CD8-positive, alpha-beta memory T cell (primary cell): Measurements from ENCODE around the gene TPM4. TPM values are rescaled to one million over a fixed set of nuclear protein-coding genes. Genes with fewer than 3 reads are reported as not detected.
A peak's percentile ranks its signal among the peaks of the same experiment; 100 is the strongest.

Experiments
- CTCF ChIA-PET: fragments of 350-600 bp; sonication (Branson Sonifier 250); formaldehyde crosslinking; loops from one replicate; lab custom pipeline; 2021; ENCODE audit warnings: antibody characterized with exemption; lab: Charles Lee
- POLR2A ChIA-PET: fragments of 350-600 bp; sonication (Branson Sonifier 250); formaldehyde crosslinking; loops from one replicate; lab custom pipeline; 2021; ENCODE audit warnings: antibody characterized with exemption; lab: Charles Lee
- DNase-seq, 5 donors: peaks; one replicate each; pipeline versions ENCODE4 v3.0.0 to v3.0.0-alpha.2; 2020 to 2022; ENCODE audit warnings: mixed read lengths in 1 of 5
- H3K27ac ChIP-seq: one replicate; pipeline ENCODE4 v1.7.0; 2013; ENCODE audit warnings: low read depth, mild to moderate bottlenecking, low read length, moderate library complexity
- H3K27me3 ChIP-seq: 2 replicates; pipeline ENCODE4 v1.7.0; 2013; ENCODE audit warnings: low read length, mild to moderate bottlenecking; ENCODE audit not compliant: insufficient read depth, poor library complexity, severe bottlenecking
- H3K36me3 ChIP-seq: 2 replicates; pipeline ENCODE4 v1.7.0; 2013; ENCODE audit warnings: mild to moderate bottlenecking, low read length, moderate library complexity; ENCODE audit not compliant: insufficient read depth
- H3K4me1 ChIP-seq: 2 replicates; pipeline ENCODE4 v1.7.0; 2013; ENCODE audit warnings: mild to moderate bottlenecking, low read length, moderate library complexity; ENCODE audit not compliant: insufficient read depth
- H3K4me3 ChIP-seq: 2 replicates; pipeline ENCODE4 v1.7.0; 2013; ENCODE audit warnings: mild to moderate bottlenecking, low read length
- H3K9me3 ChIP-seq: 2 replicates; pipeline ENCODE4 v1.7.0; 2013; ENCODE audit warnings: mild to moderate bottlenecking, low read length
- H3K27ac Mint-ChIP-seq, 8 donors: one replicate each; pipeline ENCODE4 v1.8.0; 2020 to 2021; ENCODE audit warnings: mixed read lengths in 8 of 8, mild to moderate bottlenecking in 6 of 8, inconsistent platforms in 3 of 8, moderate library complexity in 3 of 8
- H3K27me3 Mint-ChIP-seq, 2 donors: one replicate each; pipeline ENCODE4 v1.8.0; 2020 to 2021; ENCODE audit warnings: mixed read lengths in 2 of 2, mild to moderate bottlenecking in 1 of 2, moderate library complexity in 1 of 2
- H3K36me3 Mint-ChIP-seq, 3 donors: one replicate each; pipeline ENCODE4 v1.8.0; 2020 to 2021; ENCODE audit warnings: mixed read lengths in 3 of 3, inconsistent platforms in 1 of 3, mild to moderate bottlenecking in 1 of 3
- H3K4me1 Mint-ChIP-seq, 3 donors: one replicate each; pipeline ENCODE4 v1.8.0; 2020 to 2021; ENCODE audit warnings: mixed read lengths in 3 of 3, inconsistent platforms in 1 of 3, mild to moderate bottlenecking in 1 of 3
- H3K4me3 Mint-ChIP-seq, 7 donors: one replicate each; pipeline ENCODE4 v1.8.0; 2020 to 2021; ENCODE audit warnings: mixed read lengths in 7 of 7, mild to moderate bottlenecking in 6 of 7, moderate library complexity in 4 of 7, inconsistent platforms in 2 of 7
- H3K9me3 Mint-ChIP-seq, 5 donors: one replicate each; pipeline ENCODE4 v1.8.0; 2020 to 2022; ENCODE audit warnings: mixed read lengths in 5 of 5, mild to moderate bottlenecking in 3 of 5, moderate library complexity in 2 of 5, inconsistent platforms in 1 of 5
- polyA plus RNA-seq: library from polyadenylated mRNA; unstranded; fragments of 300-500 nt; fragmentation: Illumina TruSeq; gene quantifications from one replicate; pipeline ENCODE4 v1.2.3, GENCODE V29; 2021
- total RNA-seq, 2 experiments: library from RNA; stranded (reverse); gene quantifications; one replicate each; pipeline ENCODE4 v1.2.3, GENCODE V29; 2021

TPM4 gene
- total and polyA plus RNA-seq, 3 experiments from 2014 or later, result 127 to 270 (median 259) TPM

DNA sequence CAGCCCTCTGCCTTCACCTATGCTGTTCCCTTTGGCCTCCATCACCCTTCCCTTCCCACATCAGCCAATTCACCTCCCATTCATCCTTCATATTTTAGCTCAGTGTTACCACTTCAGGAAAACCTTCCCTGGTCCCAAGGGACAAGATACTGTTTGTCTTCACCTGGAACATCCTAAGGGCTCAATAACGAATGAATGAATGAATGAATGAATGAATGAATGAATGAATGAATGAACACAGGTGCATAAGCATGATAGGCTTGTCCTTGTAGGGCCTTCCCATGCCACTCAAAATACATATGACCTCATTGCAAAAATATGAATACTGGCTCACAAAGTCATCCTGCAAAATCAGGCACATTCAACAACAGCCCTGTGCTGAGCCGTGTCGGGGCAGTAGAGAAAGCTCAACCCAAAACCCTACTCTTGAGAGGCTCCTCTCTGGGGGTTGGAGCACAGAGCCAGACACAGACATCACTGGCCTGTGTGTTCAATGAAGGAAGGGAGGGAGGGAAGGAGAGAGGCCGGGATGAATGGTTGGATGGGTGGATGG, 33.7 kb upstream of the TPM4 start:
- Histone ChIP-seq H3K4me3 (no peak overlapping the region), H3K4me1 (peaks cover 9% of the 10 kb centered on the region), H3K27me3 (no peaks in the 10 kb centered on the region), H3K27ac (no peak overlapping the region), H3K9me3 (no peaks in the 10 kb centered on the region), H3K36me3 (no peaks in the 10 kb centered on the region)
- Mint-ChIP-seq H3K27me3 (no peaks in the 10 kb centered on the region), H3K4me3 (no peak overlapping the region), H3K9me3 (no peaks in the 10 kb centered on the region), H3K4me1 (peaks cover 7 to 16% (median 14%) of the 10 kb centered on the region in 3 donors), H3K27ac (peak overlapping the region in 1 of 8 donors; percentile 65), H3K36me3 (no peaks in the 10 kb centered on the region)
- CTCF ChIA-PET, result interaction anchor here (1.4 to 3.3 kb wide), 8 partner anchors 11 to 340 kb away, joined by 3 to 26 read pairs (median 16); partner anchors contain the start of gene FAM32A
- DNase-seq, result no peak
- POLR2A ChIA-PET, result no interaction called here

DNA sequence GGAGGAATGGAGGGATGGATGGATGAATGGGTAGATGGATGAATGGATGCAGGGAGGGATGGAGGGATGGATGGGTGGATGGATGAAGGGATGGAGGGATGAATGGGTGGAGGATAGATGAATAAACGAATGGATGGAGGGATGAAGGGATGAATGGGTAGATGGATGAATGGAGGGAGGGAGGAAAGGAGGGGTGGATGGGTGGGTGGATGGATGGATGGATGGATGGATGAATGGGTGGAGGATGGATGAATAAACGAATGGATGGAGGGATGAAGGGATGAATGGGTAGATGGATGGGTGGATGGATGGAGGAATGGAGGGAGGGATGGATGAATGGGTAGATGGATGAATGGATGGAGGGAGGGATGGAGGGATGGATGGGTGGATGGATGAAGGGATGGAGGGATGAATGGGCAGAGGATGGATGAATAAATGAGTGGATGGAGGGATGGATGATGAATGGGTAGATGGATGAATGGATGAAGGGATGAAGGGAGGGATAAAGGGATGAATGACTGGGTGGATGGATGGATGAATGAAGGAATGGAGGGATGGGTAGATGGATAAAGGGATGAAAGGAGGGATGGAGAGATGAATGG, 33.0 kb upstream of the TPM4 start:
- Mint-ChIP-seq H3K9me3 (no peaks in the 10 kb centered on the region), H3K27ac (peak overlapping the region in 1 of 8 donors; percentile 37), H3K36me3 (no peaks in the 10 kb centered on the region), H3K4me1 (peaks cover 7 to 16% (median 14%) of the 10 kb centered on the region in 3 donors), H3K4me3 (no peak overlapping the region), H3K27me3 (no peaks in the 10 kb centered on the region)
- no peak for DNase-seq
- no peaks in the 10 kb centered on the region for H3K27me3 ChIP-seq
- no peaks in the 10 kb centered on the region for H3K9me3 ChIP-seq
- POLR2A ChIA-PET, result no interaction called here
- CTCF ChIA-PET, result no interaction called here
- no peaks in the 10 kb centered on the region for H3K36me3 ChIP-seq
- H3K27ac ChIP-seq, result no peak overlapping the region
- peaks cover 9% of the 10 kb centered on the region for H3K4me1 ChIP-seq
- no peak overlapping the region for H3K4me3 ChIP-seq

DNA sequence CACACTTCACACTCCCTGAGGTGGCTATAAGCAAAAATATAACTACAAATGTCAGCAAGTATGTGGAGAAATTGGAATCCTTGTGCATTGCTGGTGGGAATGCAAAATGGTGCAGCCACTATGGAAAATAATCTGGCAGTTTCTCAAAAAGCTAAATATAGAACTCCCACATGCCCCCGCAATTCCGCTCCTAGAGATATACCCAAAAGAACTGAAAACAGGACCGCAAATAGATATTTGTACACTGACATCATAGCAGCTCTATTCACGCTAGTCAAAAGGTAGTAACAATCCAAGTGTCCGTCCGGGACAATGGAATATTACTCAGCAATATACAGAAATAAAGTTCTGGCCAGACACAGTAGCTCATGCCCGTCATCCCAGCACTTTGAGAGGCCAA, 31.5 kb upstream of the TPM4 start:
- CTCF ChIA-PET, result interaction anchor here (1.5 to 1.6 kb wide), 2 partner anchors 66 to 141 kb away, joined by 3 read pairs; no protein-coding TSS in a partner anchor
- Mint-ChIP-seq H3K27ac (no peak overlapping the region), H3K27me3 (no peaks in the 10 kb centered on the region), H3K4me3 (no peak overlapping the region), H3K4me1 (peaks cover 7 to 16% (median 14%) of the 10 kb centered on the region in 3 donors), H3K9me3 (no peaks in the 10 kb centered on the region), H3K36me3 (no peaks in the 10 kb centered on the region)
- H3K4me3 ChIP-seq, result no peak overlapping the region
- H3K27ac ChIP-seq, result no peak overlapping the region
- no peaks in the 10 kb centered on the region for H3K9me3 ChIP-seq
- POLR2A ChIA-PET, result no interaction called here
- no peaks in the 10 kb centered on the region for H3K36me3 ChIP-seq
- peaks cover 9% of the 10 kb centered on the region for H3K4me1 ChIP-seq
- DNase-seq, result no peak
- no peaks in the 10 kb centered on the region for H3K27me3 ChIP-seq

DNA sequence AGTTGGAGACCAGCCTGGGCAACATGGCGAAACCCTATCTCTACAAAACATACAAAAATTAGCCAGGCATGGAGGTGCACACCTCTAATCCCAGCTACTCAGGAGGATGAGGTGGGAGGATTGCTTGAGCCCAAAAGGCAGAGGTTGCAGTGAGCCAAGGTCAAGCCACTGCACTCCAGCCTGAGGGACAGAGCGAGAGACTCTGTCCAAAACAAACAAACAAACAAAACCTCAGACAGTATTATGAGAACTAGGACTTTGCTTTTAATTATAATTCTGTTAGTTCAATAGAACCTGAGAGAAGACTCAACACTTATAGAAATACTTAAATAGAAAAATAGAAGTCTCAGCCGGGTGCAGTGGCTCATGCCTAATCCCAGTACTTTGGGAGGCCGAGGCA, 31.1 kb upstream of the TPM4 start:
- Mint-ChIP-seq H3K4me1 (peaks cover 6 to 14% (median 14%) of the 10 kb centered on the region in 3 donors), H3K9me3 (no peaks in the 10 kb centered on the region), H3K4me3 (no peak overlapping the region), H3K27me3 (no peaks in the 10 kb centered on the region), H3K27ac (no peak overlapping the region), H3K36me3 (no peaks in the 10 kb centered on the region)
- CTCF ChIA-PET, result interaction anchor here (1.5 to 1.6 kb wide), 2 partner anchors 66 to 141 kb away, joined by 3 read pairs; no protein-coding TSS in a partner anchor
- peaks cover 9% of the 10 kb centered on the region for H3K4me1 ChIP-seq
- H3K27me3 ChIP-seq, result no peaks in the 10 kb centered on the region
- H3K27ac ChIP-seq, result no peak overlapping the region
- no peak overlapping the region for H3K4me3 ChIP-seq
- no peaks in the 10 kb centered on the region for H3K9me3 ChIP-seq
- POLR2A ChIA-PET, result no interaction called here
- no peak for DNase-seq
- no peaks in the 10 kb centered on the region for H3K36me3 ChIP-seq

DNA sequence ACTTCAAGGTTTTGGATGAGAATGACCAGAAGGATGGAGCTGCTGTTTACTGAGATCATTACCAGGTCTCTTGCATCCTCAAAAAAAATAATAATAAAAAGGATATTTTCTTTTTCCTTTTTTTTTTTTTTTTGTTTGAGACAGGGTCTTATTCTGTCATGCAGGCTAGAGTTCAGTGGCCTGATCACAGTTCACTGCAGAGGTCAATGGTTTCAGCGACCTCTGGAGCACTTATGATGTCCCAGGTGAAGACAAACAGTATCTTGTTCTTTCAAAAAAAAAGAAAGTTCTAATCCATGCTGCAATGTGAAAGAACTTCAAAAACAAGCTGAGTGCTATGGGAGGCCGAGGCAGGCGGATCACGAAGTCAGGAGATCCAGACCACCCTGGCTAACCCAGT, 30.4 kb upstream of the TPM4 start:
- Histone ChIP-seq H3K36me3 (no peaks in the 10 kb centered on the region), H3K27me3 (no peaks in the 10 kb centered on the region), H3K27ac (no peak overlapping the region), H3K4me3 (no peak overlapping the region), H3K9me3 (no peaks in the 10 kb centered on the region), H3K4me1 (peaks cover 9% of the 10 kb centered on the region)
- POLR2A ChIA-PET, result no interaction called here
- H3K4me1 Mint-ChIP-seq, result peaks cover 4 to 8% (median 8%) of the 10 kb centered on the region in 3 donors
- DNase-seq, result no peak
- CTCF ChIA-PET, result no interaction called here
- H3K27me3 Mint-ChIP-seq, result no peaks in the 10 kb centered on the region
- no peak overlapping the region for H3K4me3 Mint-ChIP-seq
- no peaks in the 10 kb centered on the region for H3K9me3 Mint-ChIP-seq
- H3K36me3 Mint-ChIP-seq, result no peaks in the 10 kb centered on the region
- no peak overlapping the region for H3K27ac Mint-ChIP-seq

DNA sequence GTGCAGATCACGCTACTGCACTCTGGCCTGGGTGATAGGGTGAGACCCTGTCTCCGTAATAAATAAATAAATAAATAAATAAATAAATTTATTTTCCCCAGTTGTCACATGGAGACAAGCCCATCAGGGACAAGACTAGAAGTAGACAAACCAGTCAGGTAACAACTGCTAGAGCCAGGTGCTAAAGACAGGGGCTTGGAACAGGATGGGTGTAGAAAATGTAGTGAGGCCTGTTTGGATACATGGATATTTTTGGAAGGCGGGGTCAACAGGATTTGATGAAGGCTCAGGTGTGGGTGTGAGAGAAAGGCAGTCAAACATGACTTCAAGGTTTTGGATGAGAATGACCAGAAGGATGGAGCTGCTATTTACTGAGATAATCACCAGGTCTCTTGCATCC, 27.7 kb upstream of the TPM4 start:
- Mint-ChIP-seq H3K4me1 (peaks cover 7 to 8% (median 8%) of the 10 kb centered on the region in 3 donors), H3K27ac (peak overlapping the region in 1 of 8 donors; percentile 17), H3K36me3 (no peaks in the 10 kb centered on the region), H3K27me3 (no peaks in the 10 kb centered on the region), H3K4me3 (no peak overlapping the region), H3K9me3 (no peaks in the 10 kb centered on the region)
- no peak for DNase-seq
- H3K36me3 ChIP-seq, result no peaks in the 10 kb centered on the region
- H3K9me3 ChIP-seq, result no peaks in the 10 kb centered on the region
- ChIA-PET POLR2A (no interaction called here), CTCF (no interaction called here)
- no peaks in the 10 kb centered on the region for H3K4me1 ChIP-seq
- no peak overlapping the region for H3K4me3 ChIP-seq
- H3K27me3 ChIP-seq, result no peaks in the 10 kb centered on the region
- H3K27ac ChIP-seq, result no peak overlapping the region

DNA sequence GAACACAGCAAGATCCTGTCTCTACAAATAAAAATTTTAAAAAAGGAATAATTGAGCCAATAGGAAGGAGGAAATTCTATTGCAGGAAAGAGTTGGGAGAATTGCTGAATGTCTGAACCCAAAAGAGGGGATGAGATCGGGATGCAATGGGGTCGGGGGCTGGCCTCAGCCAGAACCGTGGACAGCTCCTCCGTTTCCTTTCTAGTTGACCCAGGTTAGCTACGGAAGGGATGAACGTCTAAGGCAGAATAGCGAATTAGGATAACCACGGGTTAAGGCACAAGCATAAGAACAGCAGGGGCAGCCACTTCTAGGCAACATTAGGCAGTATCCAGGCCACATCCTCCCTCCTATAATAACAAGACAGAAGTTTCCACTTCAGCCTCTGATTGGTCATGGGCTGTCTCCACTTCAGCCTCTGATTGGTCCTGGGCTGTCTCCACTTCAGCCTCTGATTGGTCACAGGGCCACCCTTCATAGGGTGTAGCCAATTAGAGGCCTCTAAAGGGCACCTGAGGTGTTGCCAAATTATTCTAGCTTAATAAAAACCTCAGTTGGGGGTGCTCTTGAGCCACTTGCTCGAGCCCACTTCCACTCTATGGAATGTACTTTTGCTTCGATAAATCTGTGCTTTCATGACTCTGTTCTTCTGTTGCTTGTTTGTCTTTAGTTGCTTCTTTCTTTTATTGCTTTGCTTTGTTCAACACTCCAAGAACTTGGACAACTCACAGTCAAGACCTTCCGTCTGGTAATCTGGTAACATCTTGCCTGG, 24.9 kb upstream of the TPM4 start:
- POLR2A ChIA-PET, result no interaction called here
- Mint-ChIP-seq H3K9me3 (no peaks in the 10 kb centered on the region), H3K27me3 (no peaks in the 10 kb centered on the region), H3K4me1 (peaks cover 7 to 8% (median 8%) of the 10 kb centered on the region in 3 donors), H3K36me3 (peaks cover 0 to 7% (median 1%) of the 10 kb centered on the region in 3 donors), H3K4me3 (no peak overlapping the region), H3K27ac (peak overlapping the region in 6 of 8 donors; percentile 23 to 88 (median 62))
- CTCF ChIA-PET, result interaction anchor here (1.1 to 2.5 kb wide), 3 partner anchors 10 to 60 kb away, joined by 4 to 11 read pairs (median 4); partner anchors contain the start of gene RAB8A
- Histone ChIP-seq H3K36me3 (no peaks in the 10 kb centered on the region), H3K9me3 (no peaks in the 10 kb centered on the region), H3K4me1 (no peaks in the 10 kb centered on the region), H3K4me3 (no peak overlapping the region), H3K27ac (no peak overlapping the region), H3K27me3 (no peaks in the 10 kb centered on the region)
- DNase-seq, result peak in 4 of 5 donors; percentile 42 to 69 (median 63)

DNA sequence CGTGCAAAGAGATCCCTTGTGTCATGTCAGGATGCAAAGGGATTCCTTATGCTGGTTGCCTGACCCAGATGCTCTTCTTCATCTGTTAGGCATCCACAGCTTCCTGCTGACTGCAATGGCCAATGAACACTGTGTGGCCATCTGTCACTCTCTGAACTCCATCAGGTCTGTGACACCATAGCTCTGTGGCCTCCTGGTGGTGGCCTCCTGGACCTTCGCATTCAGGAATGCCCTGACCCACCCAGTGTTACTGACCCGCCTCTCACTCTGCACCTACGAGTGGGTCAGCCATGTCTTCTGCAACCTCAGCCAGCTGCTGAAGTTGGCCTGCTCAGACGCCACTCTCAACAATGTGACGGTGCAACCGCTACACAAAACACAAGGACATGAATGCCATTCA, 23.9 kb upstream of the TPM4 start:
- Histone ChIP-seq H3K27ac (no peak overlapping the region), H3K36me3 (no peaks in the 10 kb centered on the region), H3K4me1 (no peaks in the 10 kb centered on the region), H3K4me3 (no peak overlapping the region), H3K9me3 (no peaks in the 10 kb centered on the region), H3K27me3 (no peaks in the 10 kb centered on the region)
- ChIA-PET CTCF (interaction anchor here (1.0 to 2.5 kb wide), 2 partner anchors 59 to 129 kb away, joined by 3 to 11 read pairs; partner anchors contain the start of gene RAB8A), POLR2A (no interaction called here)
- H3K27ac Mint-ChIP-seq, result peak overlapping the region in 4 of 8 donors; percentile 42 to 62 (median 48)
- H3K4me1 Mint-ChIP-seq, result peaks cover 7 to 8% (median 8%) of the 10 kb centered on the region in 3 donors
- no peak overlapping the region for H3K4me3 Mint-ChIP-seq
- H3K27me3 Mint-ChIP-seq, result peaks cover 0 to 1% of the 10 kb centered on the region in 2 donors
- no peak for DNase-seq
- peaks cover 0 to 7% (median 1%) of the 10 kb centered on the region in 3 donors for H3K36me3 Mint-ChIP-seq
- peaks cover 0 to 6% (median 0%) of the 10 kb centered on the region in 5 donors for H3K9me3 Mint-ChIP-seq
